Fibroblast of skin of left quadriceps (primary cell): Measurements from ENCODE around the gene HSD17B3.
"Not testable (repeated sequence)": the region's sequence is repeated elsewhere in the genome, so short reads cannot be mapped to it uniquely, and the experiment has no call there.

Source experiments
- DNase-seq, 2 experiments: peaks; one replicate each; pipeline ENCODE4 v3.0.0-alpha.2; 2013; ENCODE audit warnings: low read depth in 2 of 2

The HSD17B3 gene

DNA sequence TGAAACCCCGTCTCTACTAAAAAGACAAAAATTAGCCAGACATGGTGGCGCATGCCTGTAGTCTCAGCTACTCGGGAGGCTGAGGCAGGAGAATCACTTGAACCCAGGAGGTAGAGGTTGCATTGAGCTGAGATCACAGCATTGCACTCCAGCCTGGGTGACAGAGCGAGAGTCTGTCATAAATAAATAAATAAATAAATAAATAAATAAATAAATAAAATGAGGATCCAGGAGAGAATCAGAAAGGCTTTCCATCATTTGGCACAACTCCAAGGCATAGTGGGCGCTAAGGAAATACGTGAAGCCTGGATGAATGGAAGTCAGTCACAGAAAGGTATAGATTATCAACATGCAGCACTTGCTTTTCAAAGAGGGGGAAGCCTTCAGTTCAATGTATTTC, 65.6 kb downstream of the HSD17B3 start:
- not testable (repeated sequence) for DNase-seq

DNA sequence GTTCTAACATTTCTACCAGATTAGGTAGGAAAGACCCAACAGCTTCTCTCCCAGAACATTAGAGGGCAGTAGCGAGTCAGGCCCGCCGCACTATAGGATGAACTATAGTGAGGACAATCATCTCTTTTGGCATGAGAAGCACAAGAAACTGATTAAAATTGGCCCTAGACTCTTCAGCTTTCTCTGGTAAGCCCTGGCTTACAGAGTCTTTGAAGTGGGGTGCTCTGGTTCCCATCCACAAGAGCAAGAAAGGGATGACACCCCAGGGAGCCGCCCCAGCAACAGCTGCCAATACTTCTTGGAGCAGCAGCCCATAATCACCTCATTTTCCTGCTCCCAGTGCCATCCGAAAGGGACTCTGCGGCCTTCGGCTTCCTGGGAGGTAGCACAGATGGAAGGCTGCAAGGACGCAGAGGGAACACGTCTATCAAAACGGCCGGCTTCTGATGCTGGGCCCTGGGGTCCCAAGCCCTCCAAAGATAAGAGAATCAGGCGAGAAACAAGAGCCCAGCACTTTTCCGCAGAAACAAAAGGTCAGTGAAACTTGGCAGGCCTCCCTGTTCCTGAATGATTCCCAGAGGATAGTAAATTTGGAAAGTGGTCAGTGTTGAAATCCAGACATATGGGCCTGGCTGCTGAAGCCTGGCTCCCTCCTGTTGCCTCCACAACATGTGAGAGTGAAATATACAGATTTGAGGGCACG, 69.3 kb downstream of the HSD17B3 start:
- peak; percentile 50 to 54 for DNase-seq

DNA sequence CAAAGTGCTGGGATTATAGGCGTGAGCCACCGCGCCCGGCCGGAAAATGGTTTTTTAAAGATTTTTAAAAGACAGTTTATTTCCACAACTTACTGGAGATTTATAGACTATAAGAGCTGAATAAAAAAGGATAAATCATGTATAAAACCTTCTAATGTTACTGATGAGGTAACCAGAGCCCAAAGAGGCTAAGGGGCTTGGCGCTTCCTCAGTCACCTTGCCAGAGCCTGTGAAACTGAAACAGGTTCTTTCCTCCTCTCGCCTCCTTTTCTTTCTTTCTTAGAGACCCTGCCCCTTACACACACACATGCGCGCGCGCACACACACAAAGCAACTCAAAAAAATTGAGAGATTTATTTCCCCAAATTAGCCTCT, 69.8 kb downstream of the HSD17B3 start:
- DNase-seq: no peak

DNA sequence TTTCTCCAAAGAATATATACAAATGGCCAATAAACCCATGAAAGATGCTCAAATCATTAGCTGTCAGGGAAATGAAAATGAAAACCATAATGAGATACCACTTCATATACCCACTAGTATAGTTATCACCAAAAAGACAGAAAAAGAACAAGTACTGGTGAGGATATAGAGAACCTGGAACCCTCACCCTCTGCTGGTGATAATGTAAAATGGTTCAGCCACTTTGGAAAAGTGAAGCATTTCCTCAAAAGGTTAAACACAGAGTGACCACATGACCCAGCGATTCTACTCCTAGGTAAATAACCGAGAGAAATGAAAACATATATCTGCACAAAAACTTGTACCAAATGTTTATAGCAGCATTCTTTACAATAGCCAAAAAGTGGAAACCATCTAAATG, 72.0 kb downstream of the HSD17B3 start:
- DNase-seq: no peak

DNA sequence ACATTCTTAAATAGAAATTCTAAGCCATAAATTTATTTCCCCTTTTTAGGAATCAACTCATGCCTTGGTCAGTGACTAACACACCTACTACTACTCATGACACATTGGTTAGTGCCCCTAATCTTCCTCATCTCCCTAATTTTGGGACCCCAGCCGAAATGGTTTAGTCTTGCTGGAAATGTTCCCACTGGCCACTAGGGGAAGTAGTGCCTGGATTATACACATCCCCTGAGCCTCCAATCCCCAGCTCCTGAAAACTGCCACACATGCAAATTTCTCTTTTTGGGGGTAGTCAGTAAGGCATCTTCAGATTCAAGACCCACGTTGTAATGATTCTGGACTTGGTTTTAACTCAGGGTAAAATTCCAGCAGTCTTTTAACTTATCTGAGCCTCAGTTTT, 79.8 kb downstream of the HSD17B3 start:
- peak in 1 of 2 experiments; percentile 1 for DNase-seq

DNA sequence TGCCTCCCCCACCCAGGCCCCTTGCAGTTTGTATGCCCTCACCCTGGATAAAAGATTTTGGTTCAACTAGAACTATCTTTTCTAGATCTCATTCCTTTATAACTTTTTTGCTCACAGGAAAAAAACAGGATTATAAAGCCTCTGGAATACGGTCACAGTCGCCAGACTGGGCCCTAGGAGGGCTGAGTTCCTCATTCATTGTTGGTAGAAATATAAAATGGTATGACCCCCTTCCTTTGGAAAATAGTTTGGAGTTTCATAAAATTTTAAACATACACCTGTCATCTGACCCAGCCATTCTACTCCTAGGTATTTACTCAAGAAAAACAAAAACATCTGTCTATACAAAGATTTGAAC, 82.1 kb downstream of the HSD17B3 start:
- DNase-seq: no peak

DNA sequence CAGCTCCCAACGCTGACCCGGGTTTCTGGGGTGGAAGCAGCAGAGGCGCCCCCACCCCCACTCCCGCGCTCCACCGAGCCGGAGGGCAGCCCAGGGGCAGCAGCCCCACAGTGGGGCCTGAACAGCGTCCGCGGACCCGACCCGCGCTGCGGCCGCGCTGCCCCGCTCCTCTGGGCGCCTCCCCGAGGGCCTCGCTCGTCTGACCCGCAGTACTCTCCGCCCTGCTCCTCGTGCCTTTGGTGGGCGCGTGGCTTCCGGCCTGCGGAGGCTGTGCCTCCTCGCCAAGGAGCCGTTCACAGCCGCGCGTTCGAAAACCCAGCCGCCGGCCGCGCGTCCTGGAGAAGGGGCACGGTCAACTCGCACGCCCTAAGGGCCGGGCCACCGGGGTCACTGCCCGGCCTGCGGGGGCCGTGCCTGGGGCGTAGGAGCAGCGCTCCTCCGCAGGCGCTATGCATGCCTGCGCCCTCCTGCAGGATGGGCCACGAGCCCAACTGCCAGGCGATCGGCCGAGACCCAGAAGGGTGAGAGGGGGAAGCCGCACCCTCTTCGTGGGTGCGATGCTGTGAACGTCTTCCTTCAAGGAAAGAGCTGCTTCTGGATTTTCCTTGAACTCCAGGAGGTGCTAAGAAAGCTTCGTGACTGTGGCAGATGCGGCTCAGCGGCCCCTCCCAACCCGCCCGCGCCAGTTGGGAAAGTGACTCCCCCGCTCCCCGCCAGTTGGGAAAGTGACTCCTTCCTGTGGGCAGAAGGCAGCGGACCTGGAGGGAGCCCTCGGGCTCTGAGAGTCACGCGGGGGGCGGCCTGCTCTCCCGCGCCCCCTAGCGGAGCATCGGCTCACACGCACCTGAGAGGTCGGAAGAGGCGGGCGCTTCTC, 82.7 kb downstream of the HSD17B3 start:
- peak; percentile 4 to 5 for DNase-seq

DNA sequence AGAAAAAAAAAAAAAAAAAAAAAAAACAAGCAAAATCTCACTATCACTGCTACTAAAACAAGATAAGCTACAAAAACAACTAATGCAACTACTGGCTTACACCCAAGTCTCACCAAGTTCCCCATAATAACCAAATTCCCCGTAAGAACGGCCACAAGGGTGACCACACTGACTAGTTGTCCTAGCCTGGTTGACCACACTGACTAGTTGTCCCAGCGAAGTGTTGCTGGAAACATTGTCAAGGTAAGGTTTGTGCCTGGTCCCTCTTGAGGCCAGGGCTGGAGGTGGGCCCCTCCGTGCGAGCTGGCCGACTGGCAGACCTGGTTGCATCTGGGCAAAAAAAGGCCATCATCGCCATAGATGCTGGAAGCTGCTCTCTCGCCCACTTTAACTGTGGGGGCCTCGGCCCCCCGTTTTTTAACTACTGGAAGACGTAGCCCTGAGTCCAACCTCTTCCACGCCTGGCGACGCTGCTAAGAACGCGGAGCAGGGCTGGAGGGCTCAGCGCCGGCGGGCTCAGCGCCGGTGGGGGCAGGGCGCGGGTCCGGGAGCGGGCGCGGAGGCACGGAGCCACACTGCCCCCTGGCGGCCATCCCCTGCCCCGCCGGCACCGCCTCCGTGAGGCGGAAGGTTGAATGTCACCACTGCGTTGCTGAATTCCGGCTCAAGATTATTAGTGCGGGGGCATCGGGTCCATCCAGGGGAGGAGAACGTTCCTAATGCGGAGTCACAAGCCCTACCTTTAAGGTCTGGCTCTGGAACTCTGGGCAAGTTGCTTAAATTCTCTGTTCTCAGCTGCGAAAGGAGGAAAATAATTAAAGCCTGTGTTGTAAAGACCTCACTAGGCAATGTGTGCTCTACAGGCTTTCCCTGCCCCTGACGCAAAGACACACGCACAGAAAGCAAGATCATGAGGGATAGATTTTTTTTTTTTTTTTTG, 84.0 kb downstream of the HSD17B3 start:
- peak in 1 of 2 experiments; percentile 32 for DNase-seq

DNA sequence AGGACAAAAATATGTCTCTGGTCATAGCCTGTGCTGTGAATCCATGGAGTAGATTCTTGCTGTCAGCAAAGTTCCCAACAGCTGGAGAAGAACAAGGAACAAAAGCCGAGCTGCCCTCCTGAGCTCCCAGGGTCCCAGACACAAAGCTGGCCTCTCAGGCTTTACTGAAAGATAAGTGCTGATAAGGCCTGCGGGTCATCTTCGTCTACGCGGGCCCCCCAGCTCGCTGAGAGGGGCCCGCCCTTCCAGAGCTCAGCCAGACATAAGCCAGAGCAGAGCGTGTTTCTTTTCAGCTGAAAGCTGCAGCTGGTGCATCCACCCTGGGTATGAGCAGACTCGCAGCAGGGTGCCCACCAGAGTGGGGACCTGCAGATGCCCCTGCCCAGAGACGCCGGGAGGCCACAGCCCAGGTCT, 84.7 kb downstream of the HSD17B3 start:
- no peak for DNase-seq

DNA sequence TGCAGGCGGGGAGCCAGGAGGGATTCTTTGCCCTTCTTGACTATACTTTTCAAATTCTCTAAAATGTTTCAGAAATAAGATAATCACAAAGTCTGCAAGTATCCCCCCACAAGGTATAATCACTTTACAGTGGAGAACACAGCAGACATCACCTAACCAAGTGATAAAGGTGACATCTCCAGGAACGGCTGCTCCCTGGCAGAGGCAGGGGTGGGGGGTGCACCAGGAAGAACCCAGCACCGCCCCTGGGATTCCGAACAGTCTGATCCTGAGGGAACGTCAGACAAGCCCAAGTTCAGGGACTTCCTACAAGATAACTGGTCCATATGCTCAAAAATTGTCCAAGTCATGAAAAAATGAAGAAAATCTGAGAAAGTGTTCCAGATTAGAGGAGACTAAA, 85.4 kb downstream of the HSD17B3 start:
- DNase-seq: no peak

DNA sequence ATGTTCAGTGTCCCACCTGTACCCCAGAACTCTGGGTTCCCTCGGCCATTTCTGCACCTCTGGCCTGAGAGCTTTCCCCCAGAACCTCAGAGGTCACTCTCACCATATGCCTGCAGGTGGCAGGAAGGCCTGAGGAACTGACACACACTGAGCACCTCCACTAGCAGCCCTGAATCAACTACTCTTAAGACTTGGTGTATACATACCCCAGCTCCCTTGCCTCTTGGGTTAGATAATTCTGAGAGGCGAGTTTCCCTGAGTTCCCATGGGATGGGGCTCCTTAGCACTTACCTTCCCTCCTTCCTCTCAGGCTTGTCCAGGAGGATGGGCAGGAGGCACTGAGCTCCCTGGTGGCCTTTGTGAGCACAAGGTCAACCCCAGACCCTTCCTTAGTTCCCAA, 86.1 kb downstream of the HSD17B3 start:
- no peak for DNase-seq

DNA sequence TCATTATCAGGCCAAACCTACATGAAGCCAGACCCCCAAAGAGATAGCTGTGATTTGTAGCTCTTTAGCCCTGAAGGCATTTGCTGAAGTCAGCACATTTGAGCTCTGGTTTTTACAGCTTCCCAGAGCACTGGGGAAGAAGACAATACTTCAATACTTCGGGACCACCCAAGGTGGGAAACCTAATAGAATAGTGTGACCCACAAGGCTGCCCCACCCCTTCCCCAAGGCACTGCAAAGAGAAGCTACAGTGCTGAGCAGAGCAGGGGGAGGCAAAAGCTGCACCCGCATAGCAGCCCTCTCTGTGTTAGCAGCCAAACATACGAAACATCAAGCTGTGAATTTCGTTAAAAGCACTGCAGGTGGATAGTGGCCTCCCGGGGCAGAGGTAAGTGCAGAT, 87.3 kb downstream of the HSD17B3 start:
- DNase-seq: no peak

DNA sequence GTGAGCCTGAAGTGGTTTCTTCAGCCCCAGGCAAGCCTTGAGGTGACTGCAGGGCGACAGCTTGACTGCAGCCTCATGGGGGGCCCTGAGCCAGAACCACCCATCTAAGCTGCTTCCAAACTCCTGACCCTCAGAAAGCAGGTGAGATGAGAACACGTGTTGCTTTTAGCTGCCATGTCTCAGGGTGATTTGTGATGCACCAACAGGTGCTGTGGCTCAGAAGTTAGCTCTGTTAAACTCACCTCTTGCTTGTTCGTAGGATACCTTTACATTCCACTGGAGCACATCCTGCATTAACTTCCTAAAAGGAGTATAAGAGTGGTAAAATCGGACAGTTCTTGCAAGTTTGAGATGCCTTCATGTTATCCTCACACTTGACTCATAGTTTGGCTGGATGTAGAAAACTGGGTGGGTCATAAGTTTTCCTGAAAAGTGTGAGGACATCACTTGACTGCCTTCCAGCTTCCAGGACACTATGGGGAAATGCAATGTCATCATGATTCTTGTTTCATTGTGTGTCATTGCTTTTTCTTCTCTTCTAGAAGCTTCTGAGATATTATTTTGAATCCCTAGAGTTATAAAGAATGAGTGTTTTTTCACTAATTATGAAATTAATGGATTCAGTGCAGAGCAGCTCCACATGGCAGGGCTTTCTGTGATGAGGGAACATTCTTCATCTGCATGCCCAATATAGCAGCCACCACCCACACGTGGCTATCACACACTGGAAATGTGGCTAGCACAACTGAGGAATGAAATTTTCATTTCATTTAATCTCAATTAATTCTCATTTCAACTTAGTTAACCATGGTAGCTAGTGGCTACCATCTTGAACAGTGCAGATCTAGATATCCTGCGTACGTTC, 92.3 kb downstream of the HSD17B3 start:
- no peak for DNase-seq

DNA sequence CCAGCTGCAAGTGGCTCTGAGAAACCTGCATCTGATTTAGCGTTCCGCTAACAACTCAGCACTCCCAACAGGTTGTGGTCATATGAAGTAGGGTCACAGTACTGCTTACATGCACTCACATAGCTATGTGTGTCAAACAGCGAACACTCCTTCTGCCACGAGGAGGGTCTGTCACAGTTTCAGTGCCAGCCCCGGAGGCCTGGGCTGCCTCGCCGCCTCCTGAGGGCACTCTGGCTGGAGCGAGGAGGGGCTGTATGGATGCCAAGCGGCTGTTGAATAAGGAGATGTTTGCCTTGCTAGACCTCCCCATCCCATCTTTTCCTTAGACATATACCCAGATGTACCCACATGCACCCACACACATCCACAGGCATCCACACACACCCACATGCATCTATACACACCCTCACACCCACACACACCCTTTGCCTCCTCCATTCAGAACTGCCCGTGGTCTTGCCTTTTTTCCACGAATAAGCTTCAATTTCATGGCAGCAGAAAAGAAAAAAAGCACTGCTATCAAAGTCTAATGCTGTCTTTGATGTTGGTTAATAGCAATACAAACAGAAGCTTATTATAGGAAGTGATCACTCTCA, 95.7 kb downstream of the HSD17B3 start:
- no peak for DNase-seq

DNA sequence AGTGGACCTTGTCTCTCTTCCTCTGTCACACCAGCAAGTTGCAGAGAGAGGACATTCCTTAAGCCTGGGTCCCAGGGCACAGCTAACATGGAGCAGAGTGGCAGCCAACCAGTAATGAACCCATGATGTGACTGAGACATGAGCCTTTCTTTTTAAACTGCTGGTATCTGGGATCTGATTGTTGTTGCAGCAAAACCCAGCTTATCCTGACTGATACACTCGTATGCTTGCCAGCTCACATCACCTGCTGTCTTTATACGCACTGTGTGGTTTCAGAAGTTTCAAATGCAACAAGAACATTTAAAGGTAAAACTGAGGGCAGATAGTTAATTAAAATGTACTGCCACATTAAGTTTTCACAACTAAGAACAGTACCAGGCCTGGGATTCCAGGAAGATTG, 97.1 kb downstream of the HSD17B3 start:
- no peak for DNase-seq

DNA sequence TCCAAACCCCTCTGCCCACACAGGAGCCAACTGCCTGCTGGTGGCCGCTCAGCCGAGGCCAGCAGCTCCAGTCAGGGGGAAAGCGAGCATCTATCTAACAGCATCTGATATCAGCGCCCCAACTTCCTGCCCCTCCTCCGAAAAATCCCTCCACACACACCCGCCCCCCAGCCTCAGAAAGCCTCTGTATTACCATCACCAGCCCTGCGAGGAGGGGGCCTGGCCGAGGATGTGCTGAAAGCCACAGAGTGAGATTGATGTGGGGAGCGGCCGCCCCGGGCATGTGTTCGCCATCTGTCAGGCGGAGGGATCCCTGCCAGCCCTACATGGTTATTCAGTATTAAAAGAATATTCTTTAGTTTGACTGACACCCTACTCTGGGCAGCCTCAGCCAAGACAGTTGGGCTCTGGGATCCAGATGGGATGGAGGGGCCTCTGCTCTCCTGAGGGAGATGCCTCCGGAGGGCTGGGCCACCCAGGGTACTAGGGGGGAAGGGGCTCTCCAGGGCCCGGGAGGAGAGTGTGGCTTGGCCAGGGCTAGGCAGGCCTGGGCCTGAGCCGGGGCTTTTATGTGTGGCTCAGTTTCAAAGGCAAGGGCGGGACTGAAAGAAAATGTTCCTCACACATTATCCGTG, 98.0 kb downstream of the HSD17B3 start:
- DNase-seq: peak; percentile 52 to 56

DNA sequence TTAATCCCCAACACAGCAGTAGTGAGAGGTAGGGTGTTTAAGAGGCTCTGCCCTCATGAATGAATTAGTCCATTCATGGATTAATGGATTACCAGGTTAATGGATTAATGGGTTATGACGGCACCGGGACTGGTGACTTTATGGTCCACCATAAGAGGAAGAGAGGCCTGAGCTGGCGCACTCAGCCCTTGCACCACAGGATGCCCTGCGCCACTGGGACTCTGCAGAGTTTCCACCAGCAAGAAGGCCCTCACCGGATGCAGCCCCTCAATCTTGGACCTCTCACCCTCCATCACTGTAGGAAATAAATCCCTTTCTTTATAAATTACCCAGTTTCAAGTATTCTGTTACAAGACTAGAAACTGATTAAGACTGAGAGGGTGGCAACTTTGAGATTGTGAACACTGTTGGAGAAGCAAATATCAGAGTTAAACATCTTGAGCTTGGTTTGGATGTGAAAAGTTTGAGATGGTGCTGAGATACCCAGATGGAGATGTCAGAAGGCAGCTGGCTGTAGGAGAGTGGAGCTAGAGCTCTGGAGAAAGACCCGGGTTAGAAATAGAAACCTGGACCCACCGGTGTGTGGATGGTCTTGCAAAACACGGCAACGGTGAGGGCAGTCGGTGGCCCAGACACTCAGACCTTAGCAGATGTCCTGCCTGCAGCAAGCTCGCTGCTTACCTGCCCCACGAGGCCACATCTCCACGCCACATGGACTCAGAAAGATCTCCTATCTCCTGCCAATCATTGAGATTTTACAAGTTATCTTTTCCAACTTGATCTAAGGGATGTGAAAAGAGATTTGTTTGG, 98.8 kb downstream of the HSD17B3 start:
- DNase-seq: no peak

DNA sequence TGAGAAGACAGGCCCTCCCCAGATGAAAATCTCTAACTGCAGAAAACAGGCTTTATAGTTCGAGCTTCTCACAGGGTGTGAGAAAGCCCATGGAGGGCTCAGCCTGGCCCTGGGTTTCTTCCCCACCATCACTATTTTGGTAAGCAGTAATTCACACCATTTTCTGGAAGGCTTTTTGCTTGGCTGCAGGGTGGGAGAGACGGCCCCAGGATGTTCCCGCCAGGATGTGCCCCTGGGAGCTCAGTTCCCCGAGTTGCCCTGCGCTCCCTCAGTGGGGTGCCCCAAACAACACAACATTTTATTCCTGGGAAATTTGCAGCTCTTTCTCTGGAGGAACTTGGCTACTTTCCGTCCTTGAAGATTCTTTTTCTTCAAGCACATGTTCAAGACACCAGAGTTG, 100.8 kb downstream of the HSD17B3 start:
- DNase-seq: no peak

DNA sequence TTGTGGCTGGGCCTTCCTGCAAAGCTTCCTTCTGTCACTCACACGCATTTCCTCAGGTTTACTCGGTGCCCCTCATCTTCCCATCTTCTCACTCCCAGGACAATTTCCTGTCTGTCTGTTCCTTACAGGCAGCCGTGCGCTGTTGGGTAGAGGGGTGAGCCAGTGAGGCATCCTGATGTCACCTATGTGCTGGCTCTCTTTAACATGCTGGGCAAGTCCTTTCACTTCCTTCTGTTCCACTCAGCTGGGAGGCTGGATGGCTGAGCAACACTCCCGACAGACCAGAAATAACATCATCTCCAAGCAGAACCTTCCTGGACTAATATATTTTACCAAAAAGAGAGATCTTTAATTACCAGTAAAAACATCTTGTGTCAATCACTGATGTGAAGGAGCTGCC, 103.0 kb downstream of the HSD17B3 start:
- no peak for DNase-seq

DNA sequence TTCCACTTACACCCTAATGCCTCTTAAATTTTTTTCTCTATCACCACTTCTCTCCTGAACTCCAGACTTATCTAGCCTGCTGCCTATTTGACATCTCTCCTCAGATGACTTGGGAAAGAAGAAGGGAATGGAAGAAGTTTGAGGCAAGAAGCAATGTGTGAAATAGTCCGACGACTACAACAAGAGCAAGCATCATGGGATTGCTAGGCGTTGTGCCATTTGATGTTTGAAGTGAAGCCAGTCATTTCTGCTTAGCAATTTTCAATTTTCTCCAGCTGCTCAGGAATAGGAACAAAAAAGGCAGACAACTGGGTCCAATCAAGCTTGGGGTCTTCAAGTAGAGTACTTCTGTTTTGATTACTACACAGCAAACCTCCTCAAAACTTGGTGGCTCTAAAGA, 106.4 kb downstream of the HSD17B3 start:
- no peak for DNase-seq
